Measurements from ENCODE around the gene ANKRD50. TPM values are rescaled to one million over a fixed set of nuclear protein-coding genes. Genes with fewer than 3 reads are reported as not detected.

ANKRD50 gene
- total RNA-seq, 1 experiment from 2014 or later = 17.2 TPM

DNA sequence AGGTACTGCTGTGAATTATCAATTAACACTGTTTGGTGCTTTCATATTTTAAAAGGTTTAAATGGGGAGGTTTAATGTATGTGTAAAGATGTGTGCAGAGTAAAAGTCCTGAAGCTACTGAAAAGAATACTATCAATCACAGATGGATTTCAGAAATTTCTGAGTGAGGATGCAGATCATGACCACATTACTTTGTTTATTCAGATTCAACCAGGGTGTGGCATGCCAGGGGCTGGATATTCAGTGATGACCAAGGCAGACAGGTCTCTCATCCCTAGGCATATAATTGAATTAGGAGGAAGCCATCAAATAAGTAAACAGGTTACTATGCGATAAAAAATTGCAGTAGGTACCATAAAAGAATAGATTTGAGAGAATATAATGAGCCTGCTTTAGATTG lies 28.0 kb upstream of the ANKRD50 start:
- Histone ChIP-seq H3K4me3 (no peak overlapping the region), H3K27me3 (ENCODE audit: insufficient read depth, low read depth) (no peaks in the 10 kb centered on the region), H3F3A (ENCODE audit: insufficient read depth, low read depth) (no peaks in the 10 kb centered on the region), H2AFZ (no peak overlapping the region), H3K27ac (no peak overlapping the region), H4K20me1 (ENCODE audit: insufficient read depth) (no peaks in the 10 kb centered on the region), H3K9me2 (ENCODE audit: insufficient read depth) (peaks cover 7% of the 10 kb centered on the region; the same call in 1 of the 2 replicates), H3K4me2 (no peak overlapping the region), H3K36me3 (ENCODE audit: low read depth) (no peaks in the 10 kb centered on the region), H3K79me2 (ENCODE audit: low read depth) (no peaks in the 10 kb centered on the region), H3K9me3 (ENCODE audit: insufficient read depth, low read depth) (no peaks in the 10 kb centered on the region), H3K4me1 (replicated peaks; ENCODE audit: insufficient read depth) (no peaks in the 10 kb centered on the region)
- POLR2A ChIA-PET (ENCODE audit: unreplicated experiment) = no interaction called here
- CTCF ChIA-PET = no interaction called here
- DNase-seq = no peak
- no TSS peak for BruUV-seq (replicated peaks)
- no peak for TF ChIP-seq EZH2 (IDR thresholded peaks at IDR 0.05; ENCODE audit: low read depth)
- TF ChIP-seq, protein P1, sequence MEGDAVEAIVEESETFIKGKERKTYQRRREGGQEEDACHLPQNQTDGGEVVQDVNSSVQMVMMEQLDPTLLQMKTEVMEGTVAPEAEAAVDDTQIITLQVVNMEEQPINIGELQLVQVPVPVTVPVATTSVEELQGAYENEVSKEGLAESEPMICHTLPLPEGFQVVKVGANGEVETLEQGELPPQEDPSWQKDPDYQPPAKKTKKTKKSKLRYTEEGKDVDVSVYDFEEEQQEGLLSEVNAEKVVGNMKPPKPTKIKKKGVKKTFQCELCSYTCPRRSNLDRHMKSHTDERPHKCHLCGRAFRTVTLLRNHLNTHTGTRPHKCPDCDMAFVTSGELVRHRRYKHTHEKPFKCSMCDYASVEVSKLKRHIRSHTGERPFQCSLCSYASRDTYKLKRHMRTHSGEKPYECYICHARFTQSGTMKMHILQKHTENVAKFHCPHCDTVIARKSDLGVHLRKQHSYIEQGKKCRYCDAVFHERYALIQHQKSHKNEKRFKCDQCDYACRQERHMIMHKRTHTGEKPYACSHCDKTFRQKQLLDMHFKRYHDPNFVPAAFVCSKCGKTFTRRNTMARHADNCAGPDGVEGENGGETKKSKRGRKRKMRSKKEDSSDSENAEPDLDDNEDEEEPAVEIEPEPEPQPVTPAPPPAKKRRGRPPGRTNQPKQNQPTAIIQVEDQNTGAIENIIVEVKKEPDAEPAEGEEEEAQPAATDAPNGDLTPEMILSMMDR (conservative IDR thresholded peaks at IDR 0.05) = no peak
- intact Hi-C loops (cut with micrococcal nuclease; ENCODE audit: unreplicated experiment) = no loop called here

DNA sequence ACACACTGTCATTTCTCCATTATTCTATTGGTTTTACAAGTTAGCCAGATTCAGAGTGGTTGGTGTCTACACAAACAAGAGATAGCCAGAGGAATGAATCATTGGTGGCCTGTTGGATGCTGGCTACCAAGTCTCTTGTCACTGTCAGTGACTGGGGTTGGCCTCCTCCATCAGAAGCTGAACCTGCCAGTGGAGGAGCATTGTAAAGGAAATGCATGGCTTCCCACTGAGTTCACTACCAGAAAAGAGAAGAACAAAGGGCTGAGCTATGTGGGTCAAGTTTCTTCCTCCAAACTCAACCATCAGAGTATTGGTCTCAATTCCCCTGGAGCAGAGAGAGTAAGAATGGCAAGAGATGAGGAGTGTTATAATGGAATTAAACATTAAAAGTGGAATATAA lies 26.5 kb upstream of the ANKRD50 start:
- Histone ChIP-seq H3K36me3 (ENCODE audit: low read depth) (no peaks in the 10 kb centered on the region), H3K4me2 (no peak overlapping the region), H3K79me2 (ENCODE audit: low read depth) (no peaks in the 10 kb centered on the region), H3K4me3 (no peak overlapping the region), H3K27me3 (ENCODE audit: insufficient read depth, low read depth) (no peaks in the 10 kb centered on the region), H4K20me1 (ENCODE audit: insufficient read depth) (no peaks in the 10 kb centered on the region), H3K9me2 (ENCODE audit: insufficient read depth) (peaks cover 7% of the 10 kb centered on the region; the same call in 1 of the 2 replicates), H3F3A (ENCODE audit: insufficient read depth, low read depth) (no peaks in the 10 kb centered on the region), H2AFZ (no peak overlapping the region), H3K4me1 (replicated peaks; ENCODE audit: insufficient read depth) (no peaks in the 10 kb centered on the region), H3K9me3 (ENCODE audit: insufficient read depth, low read depth) (no peaks in the 10 kb centered on the region), H3K27ac (no peak overlapping the region)
- TF ChIP-seq, protein P1 (conservative IDR thresholded peaks at IDR 0.05) = no peak
- TF ChIP-seq EZH2 (IDR thresholded peaks at IDR 0.05; ENCODE audit: low read depth) = no peak
- CTCF ChIA-PET = interaction anchor here (0.5 kb wide), 1 partner anchor 124 kb away, joined by 4 read pairs; no protein-coding TSS in a partner anchor
- DNase-seq = no peak
- intact Hi-C loops (cut with micrococcal nuclease; ENCODE audit: unreplicated experiment) = no loop called here
- no TSS peak for BruUV-seq (replicated peaks)
- POLR2A ChIA-PET (ENCODE audit: unreplicated experiment) = no interaction called here

DNA sequence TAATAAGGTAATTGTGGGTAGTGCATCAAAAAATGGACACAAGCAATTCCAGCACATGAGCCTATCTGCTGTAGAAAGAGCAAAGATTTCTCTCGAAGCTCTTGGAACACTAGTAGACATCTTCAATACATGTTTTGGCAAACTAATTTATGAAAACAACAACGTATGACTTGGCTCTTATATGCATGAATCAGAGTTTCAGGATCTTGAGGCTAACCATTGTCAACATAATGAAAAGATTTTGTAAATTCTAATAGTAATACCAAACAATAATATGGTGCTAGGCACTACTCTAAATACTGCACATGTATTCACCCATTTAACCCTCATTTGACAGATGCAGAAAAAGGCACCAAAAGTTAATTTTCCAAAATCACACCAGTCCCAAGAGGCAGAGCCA lies 25.1 kb upstream of the ANKRD50 start:
- Histone ChIP-seq H3K36me3 (ENCODE audit: low read depth) (no peaks in the 10 kb centered on the region), H3K9me3 (ENCODE audit: insufficient read depth, low read depth) (no peaks in the 10 kb centered on the region), H3K4me3 (no peak overlapping the region), H3K4me2 (no peak overlapping the region), H2AFZ (no peak overlapping the region), H3K27me3 (ENCODE audit: insufficient read depth, low read depth) (no peaks in the 10 kb centered on the region), H4K20me1 (ENCODE audit: insufficient read depth) (no peaks in the 10 kb centered on the region), H3K27ac (no peak overlapping the region), H3K4me1 (replicated peaks; ENCODE audit: insufficient read depth) (no peaks in the 10 kb centered on the region), H3K9me2 (ENCODE audit: insufficient read depth) (peaks cover 7% of the 10 kb centered on the region; the same call in 1 of the 2 replicates), H3K79me2 (ENCODE audit: low read depth) (no peaks in the 10 kb centered on the region), H3F3A (ENCODE audit: insufficient read depth, low read depth) (no peaks in the 10 kb centered on the region)
- POLR2A ChIA-PET (ENCODE audit: unreplicated experiment) = no interaction called here
- DNase-seq = no peak
- intact Hi-C loops (cut with micrococcal nuclease; ENCODE audit: unreplicated experiment) = no loop called here
- CTCF ChIA-PET = no interaction called here
- TF ChIP-seq EZH2 (IDR thresholded peaks at IDR 0.05; ENCODE audit: low read depth) = no peak
- TF ChIP-seq, protein P1 (conservative IDR thresholded peaks at IDR 0.05) = no peak
- no TSS peak for BruUV-seq (replicated peaks)

Measured in PC-9 (cell line).